ENCODE measurements around the gene SUGCT. TPM values are rescaled to one million over a fixed set of nuclear protein-coding genes. Genes with fewer than 3 reads are reported as not detected.

SUGCT gene
- total RNA-seq, 3 donors from 2014 or later = 7.6 to 19.1 (median 10.1) TPM

DNA sequence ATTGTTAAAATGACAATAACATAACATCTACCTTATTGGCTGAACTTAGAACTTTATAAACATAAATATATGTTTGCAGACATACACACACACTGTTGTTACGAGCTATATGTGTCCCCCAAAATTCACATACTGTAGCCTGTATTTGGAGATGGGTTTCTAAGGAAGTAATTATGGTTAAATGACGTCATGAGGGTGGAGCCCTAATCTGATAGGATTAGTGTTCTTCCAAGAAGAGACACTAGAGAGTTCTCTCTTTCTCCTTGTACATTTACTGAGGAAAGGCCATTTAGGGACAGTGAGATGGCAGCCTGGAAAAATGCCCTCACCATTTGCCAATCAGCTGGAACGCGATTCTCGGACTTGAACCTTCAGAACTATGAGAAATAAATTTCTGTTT lies 211.7 kb downstream of the SUGCT start:
- no peak for ATAC-seq
- TF ChIP-seq CTCF (IDR thresholded peaks at IDR 0.05) = no peak
- intact Hi-C loops (cut with DNase I, micrococcal nuclease) = no loop called here

DNA sequence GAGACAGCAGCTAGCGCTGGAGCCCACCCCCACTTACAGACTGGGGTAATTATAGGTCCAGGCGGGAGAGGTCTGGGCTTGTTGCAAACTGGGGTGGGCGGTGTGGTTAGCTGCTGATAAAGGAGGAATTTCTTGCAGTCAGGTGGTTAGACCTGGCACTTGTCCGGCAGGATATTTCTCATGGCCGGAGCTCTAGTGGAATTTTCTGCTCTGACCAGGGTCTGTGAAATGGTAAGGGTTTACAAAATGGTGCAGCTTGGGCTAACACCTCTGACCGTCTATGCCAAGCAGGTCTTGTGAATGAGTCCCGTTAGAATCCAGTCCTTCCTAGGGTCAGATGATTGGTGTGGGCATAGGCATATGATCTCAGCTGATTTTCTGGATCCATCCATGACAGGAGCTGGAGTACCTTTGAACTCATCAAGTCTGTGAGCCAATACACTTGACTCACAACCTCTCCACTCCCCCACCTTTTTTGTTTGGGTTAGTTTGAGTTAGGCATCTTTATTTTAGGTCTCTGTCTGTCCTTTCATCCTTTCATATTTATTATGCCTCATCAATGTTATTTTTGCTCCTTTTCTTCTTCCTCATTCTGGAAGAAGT lies 213.4 kb downstream of the SUGCT start:
- Histone ChIP-seq H3K4me3 (no peak overlapping the region), H3K4me1 (ENCODE audit: low read depth) (no peaks in the 10 kb centered on the region), H3K36me3 (ENCODE audit: low read depth) (no peaks in the 10 kb centered on the region), H3K9me3 (no peaks in the 10 kb centered on the region)
- DNase-seq (no peak), ATAC-seq (no peak)
- no peak for TF ChIP-seq CTCF (IDR thresholded peaks at IDR 0.05)
- intact Hi-C loops (cut with DNase I, micrococcal nuclease) = no loop called here

More for the DNA sequence above, 211.7 kb downstream of the SUGCT start:
- H3K9me3 ChIP-seq = no peaks in the 10 kb centered on the region
- H3K4me3 ChIP-seq = no peak overlapping the region
- no peaks in the 10 kb centered on the region for H3K36me3 ChIP-seq (ENCODE audit: low read depth)
- H3K4me1 ChIP-seq (ENCODE audit: low read depth) = no peaks in the 10 kb centered on the region
- DNase-seq = no peak

DNA sequence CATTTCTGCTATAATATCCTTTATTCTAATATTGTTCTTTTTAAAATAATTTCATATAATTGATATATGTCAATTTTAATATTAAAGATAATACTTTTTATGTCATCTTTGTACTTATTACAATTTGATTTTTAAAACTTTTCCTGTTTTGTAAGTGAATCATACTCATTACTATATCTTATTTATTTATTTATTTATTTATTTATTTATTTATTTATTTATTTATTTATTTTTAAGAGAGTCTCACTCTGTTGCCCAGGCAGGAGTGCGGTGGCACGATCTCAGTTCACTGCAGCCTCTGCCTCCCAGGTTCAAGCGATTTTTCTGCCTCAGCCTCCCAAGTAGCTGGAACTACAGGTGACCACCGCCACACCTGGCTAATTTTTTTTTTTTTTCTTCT lies 215.3 kb downstream of the SUGCT start:
- H3K36me3 ChIP-seq (ENCODE audit: low read depth) = no peaks in the 10 kb centered on the region
- ATAC-seq (no peak), DNase-seq (no peak)
- intact Hi-C loops (cut with DNase I, micrococcal nuclease) = no loop called here
- no peaks in the 10 kb centered on the region for H3K9me3 ChIP-seq
- no peak overlapping the region for H3K4me3 ChIP-seq
- no peak for TF ChIP-seq CTCF (IDR thresholded peaks at IDR 0.05)
- H3K4me1 ChIP-seq (ENCODE audit: low read depth) = no peaks in the 10 kb centered on the region

GRCh38 chr7:40354711-40355110 lies 219.9 kb downstream of the SUGCT start:
- H3K9me3 ChIP-seq = no peaks in the 10 kb centered on the region

GRCh38 chr7:40356312-40356711 lies 221.5 kb downstream of the SUGCT start:
- Histone ChIP-seq H3K9me3 (no peaks in the 10 kb centered on the region), H3K36me3 (ENCODE audit: low read depth) (no peaks in the 10 kb centered on the region), H3K4me1 (ENCODE audit: low read depth) (no peaks in the 10 kb centered on the region), H3K4me3 (no peak overlapping the region)
- no peak for TF ChIP-seq CTCF (IDR thresholded peaks at IDR 0.05)
- intact Hi-C loops (cut with DNase I, micrococcal nuclease) = no loop called here
- no peak for DNase-seq
- ATAC-seq = no peak

More at GRCh38 chr7:40354711-40355110, 219.9 kb downstream of the SUGCT start:
- DNase-seq = no peak
- intact Hi-C loops (cut with DNase I, micrococcal nuclease) = no loop called here
- Histone ChIP-seq H3K4me1 (ENCODE audit: low read depth) (no peaks in the 10 kb centered on the region), H3K36me3 (ENCODE audit: low read depth) (no peaks in the 10 kb centered on the region), H3K4me3 (no peak overlapping the region)
- ATAC-seq = no peak
- TF ChIP-seq CTCF (IDR thresholded peaks at IDR 0.05) = no peak
